ENCODE measurements around the gene FAIM2.

FAIM2 gene

DNA sequence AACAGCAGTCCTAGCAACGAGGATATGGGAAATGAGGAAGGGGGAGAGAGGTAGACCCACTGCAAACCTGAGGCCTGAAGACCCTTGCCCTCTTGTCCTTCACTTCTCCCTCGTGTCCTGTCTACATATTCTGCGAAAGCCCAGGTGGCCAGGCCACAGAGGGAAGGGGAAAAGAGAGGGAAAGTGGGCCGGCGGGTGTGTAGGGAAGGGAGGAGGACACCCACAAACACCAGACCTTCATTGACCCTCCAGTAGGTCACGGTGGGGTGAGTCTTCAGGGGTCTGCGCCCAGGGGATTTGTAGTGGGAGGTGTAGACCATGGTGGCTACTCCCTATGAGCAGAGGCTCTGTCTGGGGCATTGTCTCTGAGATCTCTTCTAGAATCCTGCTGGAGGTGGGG lies 3.8 kb downstream of the FAIM2 start:
- H3K27me3 ChIP-seq (ENCODE audit: control insufficient read depth, insufficient read depth, low read length) = peaks cover 15% of the 10 kb centered on the region
- H3K9ac ChIP-seq (ENCODE audit: low read depth, low read length) = no peak overlapping the region
- H3K4me3 ChIP-seq (ENCODE audit: low read depth, low read length) = no peak overlapping the region
- H3K9me3 ChIP-seq (ENCODE audit: control insufficient read depth, insufficient read depth, low read length) = no peaks in the 10 kb centered on the region
- H3K36me3 ChIP-seq (ENCODE audit: control insufficient read depth, insufficient read depth, low read length) = no peaks in the 10 kb centered on the region
- H3K4me1 ChIP-seq (ENCODE audit: control insufficient read depth, insufficient read depth, low read length) = peaks cover 3% of the 10 kb centered on the region

DNA sequence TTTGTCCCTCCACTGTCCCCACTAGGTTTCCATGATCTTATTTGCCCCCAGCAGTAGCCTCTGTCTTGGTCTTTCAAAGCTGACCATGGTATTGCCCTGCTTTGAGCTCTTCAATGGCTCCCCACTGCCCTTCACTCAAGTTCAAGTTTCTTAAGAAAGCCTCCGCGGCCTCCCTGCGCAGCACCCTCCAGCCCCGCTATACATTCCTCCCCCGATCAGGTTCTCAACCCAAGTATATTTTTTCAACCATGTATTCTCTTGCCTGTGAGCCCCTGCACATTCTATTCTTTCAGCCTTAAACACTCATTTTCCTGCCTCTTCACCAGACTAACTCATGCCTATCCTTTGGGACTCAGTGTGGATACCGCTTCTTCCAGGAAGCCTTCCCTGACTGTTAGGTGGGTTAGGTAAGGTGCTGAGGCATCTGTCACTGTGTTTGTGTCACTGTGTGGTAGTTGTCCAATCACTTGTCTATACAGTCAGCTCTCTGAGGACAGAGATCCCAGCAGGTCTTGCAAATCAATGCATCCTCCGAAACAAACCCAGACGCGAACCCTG lies 4.3 kb downstream of the FAIM2 start:
- peaks cover 6% of the 10 kb centered on the region for H3K4me1 ChIP-seq (ENCODE audit: control insufficient read depth, insufficient read depth, low read length)
- peaks cover 9% of the 10 kb centered on the region for H3K27me3 ChIP-seq (ENCODE audit: control insufficient read depth, insufficient read depth, low read length)
- no peaks in the 10 kb centered on the region for H3K36me3 ChIP-seq (ENCODE audit: control insufficient read depth, insufficient read depth, low read length)
- H3K4me3 ChIP-seq (ENCODE audit: low read depth, low read length) = no peak overlapping the region
- H3K9ac ChIP-seq (ENCODE audit: low read depth, low read length) = no peak overlapping the region
- H3K9me3 ChIP-seq (ENCODE audit: control insufficient read depth, insufficient read depth, low read length) = no peaks in the 10 kb centered on the region

DNA sequence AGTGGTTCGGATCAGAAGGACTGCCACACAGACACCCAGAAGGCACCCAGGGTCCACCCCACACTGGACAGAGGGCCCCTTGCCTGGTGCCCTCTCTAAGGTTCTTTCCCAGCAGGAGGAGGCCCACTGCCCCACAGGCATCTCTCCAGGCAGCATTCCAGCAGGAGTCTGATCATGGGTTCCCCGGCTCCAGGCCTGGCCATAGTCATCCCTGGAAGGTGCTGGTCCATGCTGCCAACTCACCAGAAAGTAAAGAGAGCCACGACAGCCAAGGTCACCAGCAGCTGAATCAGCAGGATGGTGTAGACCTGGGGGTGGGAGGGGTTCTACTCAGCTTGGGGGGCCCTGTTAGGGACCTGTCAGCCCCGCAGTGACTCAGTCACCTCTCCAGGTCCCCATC lies 6.4 kb downstream of the FAIM2 start:
- Histone ChIP-seq H3K4me3 (ENCODE audit: low read depth, low read length) (no peak overlapping the region), H3K9me3 (ENCODE audit: control insufficient read depth, insufficient read depth, low read length) (no peaks in the 10 kb centered on the region), H3K36me3 (ENCODE audit: control insufficient read depth, insufficient read depth, low read length) (no peaks in the 10 kb centered on the region), H3K9ac (ENCODE audit: low read depth, low read length) (no peak overlapping the region), H3K27me3 (ENCODE audit: control insufficient read depth, insufficient read depth, low read length) (no peaks in the 10 kb centered on the region), H3K4me1 (ENCODE audit: control insufficient read depth, insufficient read depth, low read length) (peaks cover 3% of the 10 kb centered on the region)

DNA sequence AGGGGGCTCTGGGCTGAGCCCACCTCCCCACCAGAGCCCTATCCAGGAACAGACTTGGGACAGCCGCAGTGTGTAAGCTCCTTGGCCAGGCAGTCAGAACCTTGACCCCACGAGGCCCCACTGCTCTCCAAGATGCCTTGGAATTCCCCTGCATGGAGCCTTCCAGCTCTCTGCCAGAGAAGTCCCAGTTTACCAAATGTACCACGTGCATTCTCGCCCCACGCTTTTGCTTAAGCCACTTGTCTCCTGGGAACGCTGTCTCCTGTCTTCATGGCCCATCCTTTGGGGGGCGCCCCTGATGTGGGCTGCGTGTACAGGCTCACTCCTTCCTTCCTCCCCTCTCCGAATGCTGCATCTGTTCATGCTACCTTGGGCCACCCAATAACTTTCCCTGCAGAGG lies 7.9 kb downstream of the FAIM2 start:
- H3K9ac ChIP-seq (ENCODE audit: low read depth, low read length) = no peak overlapping the region
- peaks cover 3% of the 10 kb centered on the region for H3K4me1 ChIP-seq (ENCODE audit: control insufficient read depth, insufficient read depth, low read length)
- H3K27me3 ChIP-seq (ENCODE audit: control insufficient read depth, insufficient read depth, low read length) = no peaks in the 10 kb centered on the region

DNA sequence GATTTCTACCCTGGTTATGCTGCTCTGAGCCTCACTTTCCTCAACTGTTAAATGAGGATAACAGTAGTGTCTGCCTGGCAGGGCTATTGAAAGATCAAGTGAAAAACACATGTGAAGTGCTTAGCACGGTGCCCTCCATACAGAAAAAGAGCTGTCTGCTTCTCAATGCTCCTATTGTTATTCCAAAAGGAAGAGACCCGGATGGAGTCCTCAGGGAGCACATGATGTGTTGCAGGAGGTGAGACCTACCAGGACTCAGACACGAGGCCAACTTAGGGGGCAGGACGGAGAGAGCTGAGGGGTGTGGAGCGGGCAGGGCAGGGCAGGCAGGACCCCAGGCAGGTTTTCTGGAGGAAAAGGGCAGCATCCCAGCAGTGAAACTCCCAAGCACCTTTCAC lies 8.9 kb downstream of the FAIM2 start:
- no peak overlapping the region for H3K9ac ChIP-seq (ENCODE audit: low read depth, low read length)
- H3K4me1 ChIP-seq (ENCODE audit: control insufficient read depth, insufficient read depth, low read length) = peaks cover 3% of the 10 kb centered on the region
- no peaks in the 10 kb centered on the region for H3K36me3 ChIP-seq (ENCODE audit: control insufficient read depth, insufficient read depth, low read length)
- no peaks in the 10 kb centered on the region for H3K27me3 ChIP-seq (ENCODE audit: control insufficient read depth, insufficient read depth, low read length)
- H3K9me3 ChIP-seq (ENCODE audit: control insufficient read depth, insufficient read depth, low read length) = no peaks in the 10 kb centered on the region
- H3K4me3 ChIP-seq (ENCODE audit: low read depth, low read length) = no peak overlapping the region

More for the DNA sequence above, 7.9 kb downstream of the FAIM2 start:
- H3K9me3 ChIP-seq (ENCODE audit: control insufficient read depth, insufficient read depth, low read length) = no peaks in the 10 kb centered on the region
- no peaks in the 10 kb centered on the region for H3K36me3 ChIP-seq (ENCODE audit: control insufficient read depth, insufficient read depth, low read length)
- H3K4me3 ChIP-seq (ENCODE audit: low read depth, low read length) = no peak overlapping the region

DNA sequence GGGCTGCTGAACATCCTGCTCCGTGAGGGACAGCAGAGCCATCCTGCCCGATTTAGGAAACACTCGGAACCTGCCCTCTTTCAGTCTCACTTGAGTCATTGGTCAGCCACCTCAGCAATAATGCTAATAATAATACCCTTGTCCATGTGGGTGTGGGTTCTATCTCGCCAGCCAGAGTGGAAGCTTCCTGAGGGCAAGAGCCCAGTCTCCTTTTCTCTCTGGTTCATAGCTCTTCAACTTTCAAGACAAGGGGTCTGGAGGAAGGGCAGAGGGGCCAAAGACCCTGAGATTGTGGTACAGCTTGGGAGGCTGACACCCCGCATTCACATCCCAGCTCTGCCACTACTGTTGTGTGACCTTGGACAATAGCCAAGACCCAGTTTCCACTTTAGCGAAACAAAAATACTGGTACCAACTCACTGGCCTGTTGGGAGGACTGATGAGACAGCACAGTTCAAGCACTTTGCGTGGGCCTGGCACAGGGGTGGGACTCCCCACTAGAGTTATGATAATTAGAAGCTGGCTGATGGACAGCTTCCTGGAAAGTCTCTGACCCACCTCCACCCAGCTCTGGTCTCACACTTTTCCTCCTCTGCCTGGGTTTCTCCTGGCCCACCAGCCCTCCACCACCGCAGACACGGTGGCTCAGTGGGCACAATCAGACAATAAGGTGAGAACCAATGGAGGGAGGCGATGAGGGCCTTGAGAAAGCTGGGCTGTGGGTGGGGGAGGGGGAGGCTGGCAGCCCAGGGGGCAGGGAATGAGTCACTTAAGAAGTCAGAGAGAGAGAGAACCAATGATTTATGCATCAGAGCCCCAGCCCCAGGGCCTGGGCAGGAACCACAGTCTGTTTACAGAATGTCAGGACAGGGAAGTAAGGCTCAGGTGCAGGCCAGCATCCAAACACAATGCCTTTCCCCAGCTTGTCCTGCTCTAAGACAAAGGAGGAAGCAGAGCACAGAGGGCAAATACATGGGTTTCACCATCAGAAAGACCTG lies 9.6 kb downstream of the FAIM2 start:
- Histone ChIP-seq H3K36me3 (ENCODE audit: control insufficient read depth, insufficient read depth, low read length) (no peaks in the 10 kb centered on the region), H3K9me3 (ENCODE audit: control insufficient read depth, insufficient read depth, low read length) (no peaks in the 10 kb centered on the region), H3K9ac (ENCODE audit: low read depth, low read length) (no peak overlapping the region), H3K4me3 (ENCODE audit: low read depth, low read length) (no peak overlapping the region), H3K27me3 (ENCODE audit: control insufficient read depth, insufficient read depth, low read length) (no peaks in the 10 kb centered on the region), H3K4me1 (ENCODE audit: control insufficient read depth, insufficient read depth, low read length) (peaks cover 3% of the 10 kb centered on the region)

DNA sequence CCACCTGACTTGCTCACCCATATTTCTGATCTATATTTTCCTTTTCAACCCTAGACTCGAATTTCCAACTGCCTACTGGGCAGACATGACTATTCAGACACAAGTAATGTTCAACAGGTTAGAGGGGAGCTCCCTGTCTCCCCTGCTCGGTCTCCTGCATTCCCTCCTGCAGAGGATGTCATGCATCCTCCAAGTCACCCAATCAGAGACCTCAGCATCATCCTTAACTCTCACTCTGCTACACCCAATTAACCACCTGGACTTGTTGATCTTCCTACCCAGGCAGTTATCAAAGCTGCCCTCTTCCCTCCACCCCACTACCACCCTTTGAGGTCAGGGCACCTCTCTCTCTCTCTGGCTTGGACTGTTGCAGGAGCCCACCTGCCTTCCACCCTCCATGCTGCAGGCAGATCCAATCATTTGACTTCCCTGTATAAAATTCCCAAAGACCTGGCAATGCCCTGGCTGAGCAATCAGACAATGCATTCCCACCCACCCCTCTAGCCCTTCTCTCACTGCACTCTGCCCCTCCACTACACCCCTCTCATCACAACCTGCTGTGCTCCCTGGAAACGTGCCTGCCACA lies 10.9 kb downstream of the FAIM2 start:
- no peak overlapping the region for H3K9ac ChIP-seq (ENCODE audit: low read depth, low read length)
- H3K4me1 ChIP-seq (ENCODE audit: control insufficient read depth, insufficient read depth, low read length) = peaks cover 3% of the 10 kb centered on the region
- H3K4me3 ChIP-seq (ENCODE audit: low read depth, low read length) = no peak overlapping the region
- H3K36me3 ChIP-seq (ENCODE audit: control insufficient read depth, insufficient read depth, low read length) = no peaks in the 10 kb centered on the region
- no peaks in the 10 kb centered on the region for H3K9me3 ChIP-seq (ENCODE audit: control insufficient read depth, insufficient read depth, low read length)
- no peaks in the 10 kb centered on the region for H3K27me3 ChIP-seq (ENCODE audit: control insufficient read depth, insufficient read depth, low read length)

DNA sequence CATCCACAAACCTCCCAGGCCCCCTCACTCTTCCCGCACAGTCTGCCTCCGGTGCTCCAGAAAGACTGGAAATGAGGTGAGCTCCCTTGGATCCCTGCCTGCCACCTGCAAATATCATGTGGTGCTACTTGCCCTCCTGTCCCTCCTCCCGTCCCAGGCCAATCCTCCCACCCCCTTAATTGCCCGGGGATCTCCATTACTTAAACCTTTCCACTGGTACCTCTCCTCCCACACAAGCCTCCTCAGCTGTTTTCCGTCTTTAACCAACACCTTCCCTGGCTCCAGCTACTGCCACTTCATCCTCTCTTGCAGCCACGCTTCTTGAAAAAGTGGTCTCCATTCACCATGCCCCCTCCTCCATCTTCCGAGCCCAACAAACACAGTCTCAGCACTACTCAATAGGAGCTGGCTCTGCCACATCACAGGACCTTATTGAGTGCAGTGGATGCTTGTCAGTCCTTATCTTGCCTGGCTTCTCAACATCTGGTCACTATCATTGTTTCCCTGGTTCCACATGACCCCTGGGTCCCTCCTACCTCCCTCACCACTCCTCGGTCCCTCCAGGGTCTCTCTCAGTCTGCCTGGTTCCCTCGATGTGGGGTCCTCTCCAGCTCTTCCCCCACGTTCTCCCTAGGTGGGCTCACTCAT lies 11.5 kb downstream of the FAIM2 start:
- Histone ChIP-seq H3K9ac (ENCODE audit: low read depth, low read length) (no peak overlapping the region), H3K4me1 (ENCODE audit: control insufficient read depth, insufficient read depth, low read length) (peaks cover 3% of the 10 kb centered on the region), H3K36me3 (ENCODE audit: control insufficient read depth, insufficient read depth, low read length) (no peaks in the 10 kb centered on the region)

DNA sequence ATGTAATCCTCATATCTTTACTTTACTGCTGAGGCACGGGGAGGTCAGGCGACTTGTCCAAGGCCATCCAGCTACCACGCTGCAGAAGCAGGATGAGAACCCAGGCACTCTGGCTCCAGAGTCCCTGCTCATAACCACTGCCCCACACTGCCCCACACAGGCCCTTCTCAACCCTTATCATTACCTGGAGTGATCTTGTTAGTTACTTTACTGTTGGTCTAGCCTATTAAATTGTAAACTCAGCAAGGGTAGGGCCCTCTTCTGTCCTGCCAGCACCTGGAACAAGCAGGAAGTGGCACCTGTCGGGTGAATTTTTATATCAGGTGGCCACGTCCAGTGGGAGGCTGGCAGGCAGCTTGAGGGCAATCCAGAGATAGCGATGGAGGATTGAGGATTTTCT lies 12.2 kb downstream of the FAIM2 start:
- Histone ChIP-seq H3K9ac (ENCODE audit: low read depth, low read length) (no peak overlapping the region), H3K4me1 (ENCODE audit: control insufficient read depth, insufficient read depth, low read length) (peaks cover 3% of the 10 kb centered on the region), H3K27me3 (ENCODE audit: control insufficient read depth, insufficient read depth, low read length) (no peaks in the 10 kb centered on the region), H3K36me3 (ENCODE audit: control insufficient read depth, insufficient read depth, low read length) (no peaks in the 10 kb centered on the region), H3K9me3 (ENCODE audit: control insufficient read depth, insufficient read depth, low read length) (no peaks in the 10 kb centered on the region), H3K4me3 (ENCODE audit: low read depth, low read length) (no peak overlapping the region)

More for the DNA sequence above, 11.5 kb downstream of the FAIM2 start:
- Histone ChIP-seq H3K9me3 (ENCODE audit: control insufficient read depth, insufficient read depth, low read length) (no peaks in the 10 kb centered on the region), H3K4me3 (ENCODE audit: low read depth, low read length) (no peak overlapping the region), H3K27me3 (ENCODE audit: control insufficient read depth, insufficient read depth, low read length) (no peaks in the 10 kb centered on the region)

DNA sequence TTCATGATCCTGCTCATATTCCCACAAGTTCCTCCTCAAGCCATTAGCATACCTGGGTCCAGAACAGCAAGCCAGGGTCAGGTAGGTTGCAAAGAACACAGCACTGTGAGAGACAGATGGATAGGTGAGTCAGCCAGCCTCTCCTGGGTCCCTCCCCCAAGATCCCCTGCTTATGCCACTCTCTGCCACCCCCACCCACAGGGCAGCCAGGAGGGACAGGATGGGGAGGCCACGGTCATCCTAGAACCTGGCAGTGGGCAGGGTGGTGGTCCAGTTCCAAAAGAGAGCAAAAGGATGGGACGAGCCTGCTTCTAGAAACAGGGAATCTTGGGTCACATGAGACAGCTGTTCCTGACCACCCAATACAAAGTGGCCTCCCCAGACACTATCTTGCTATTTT lies 12.7 kb downstream of the FAIM2 start:
- Histone ChIP-seq H3K36me3 (ENCODE audit: control insufficient read depth, insufficient read depth, low read length) (no peaks in the 10 kb centered on the region), H3K4me3 (ENCODE audit: low read depth, low read length) (no peak overlapping the region), H3K9me3 (ENCODE audit: control insufficient read depth, insufficient read depth, low read length) (no peaks in the 10 kb centered on the region), H3K27me3 (ENCODE audit: control insufficient read depth, insufficient read depth, low read length) (no peaks in the 10 kb centered on the region), H3K4me1 (ENCODE audit: control insufficient read depth, insufficient read depth, low read length) (peaks cover 3% of the 10 kb centered on the region), H3K9ac (ENCODE audit: low read depth, low read length) (no peak overlapping the region)

DNA sequence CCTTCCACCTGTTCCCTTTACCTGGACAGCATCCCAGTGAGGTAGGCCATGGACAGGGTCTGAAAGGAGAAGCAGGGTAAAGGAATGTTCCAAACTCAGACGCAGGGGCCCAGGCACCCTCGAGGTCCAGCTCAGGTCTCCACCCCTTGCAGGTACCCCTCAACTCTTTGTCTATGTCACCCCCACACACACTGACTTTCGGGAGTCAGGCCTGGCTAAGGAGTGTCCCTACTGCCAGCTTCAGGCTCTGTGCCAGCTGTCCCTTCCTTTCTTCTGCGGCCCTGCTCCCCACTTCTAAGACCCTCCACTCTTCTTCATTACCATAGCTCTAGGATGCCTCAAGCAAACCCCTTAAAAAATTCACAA lies 13.6 kb downstream of the FAIM2 start:
- no peaks in the 10 kb centered on the region for H3K36me3 ChIP-seq (ENCODE audit: control insufficient read depth, insufficient read depth, low read length)
- H3K9me3 ChIP-seq (ENCODE audit: control insufficient read depth, insufficient read depth, low read length) = no peaks in the 10 kb centered on the region
- no peaks in the 10 kb centered on the region for H3K27me3 ChIP-seq (ENCODE audit: control insufficient read depth, insufficient read depth, low read length)
- peaks cover 9% of the 10 kb centered on the region for H3K4me1 ChIP-seq (ENCODE audit: control insufficient read depth, insufficient read depth, low read length)
- H3K9ac ChIP-seq (ENCODE audit: low read depth, low read length) = no peak overlapping the region
- no peak overlapping the region for H3K4me3 ChIP-seq (ENCODE audit: low read depth, low read length)
